GM21447 (cell line): Measurements from ENCODE around the gene NUDCD3.

Source experiments
- ATAC-seq: cut with Tn5 transposase; IDR thresholded peaks from one replicate; pipeline ENCODE4 v1.9.1; 2021; ENCODE audit not compliant: unreplicated experiment

The NUDCD3 gene

DNA sequence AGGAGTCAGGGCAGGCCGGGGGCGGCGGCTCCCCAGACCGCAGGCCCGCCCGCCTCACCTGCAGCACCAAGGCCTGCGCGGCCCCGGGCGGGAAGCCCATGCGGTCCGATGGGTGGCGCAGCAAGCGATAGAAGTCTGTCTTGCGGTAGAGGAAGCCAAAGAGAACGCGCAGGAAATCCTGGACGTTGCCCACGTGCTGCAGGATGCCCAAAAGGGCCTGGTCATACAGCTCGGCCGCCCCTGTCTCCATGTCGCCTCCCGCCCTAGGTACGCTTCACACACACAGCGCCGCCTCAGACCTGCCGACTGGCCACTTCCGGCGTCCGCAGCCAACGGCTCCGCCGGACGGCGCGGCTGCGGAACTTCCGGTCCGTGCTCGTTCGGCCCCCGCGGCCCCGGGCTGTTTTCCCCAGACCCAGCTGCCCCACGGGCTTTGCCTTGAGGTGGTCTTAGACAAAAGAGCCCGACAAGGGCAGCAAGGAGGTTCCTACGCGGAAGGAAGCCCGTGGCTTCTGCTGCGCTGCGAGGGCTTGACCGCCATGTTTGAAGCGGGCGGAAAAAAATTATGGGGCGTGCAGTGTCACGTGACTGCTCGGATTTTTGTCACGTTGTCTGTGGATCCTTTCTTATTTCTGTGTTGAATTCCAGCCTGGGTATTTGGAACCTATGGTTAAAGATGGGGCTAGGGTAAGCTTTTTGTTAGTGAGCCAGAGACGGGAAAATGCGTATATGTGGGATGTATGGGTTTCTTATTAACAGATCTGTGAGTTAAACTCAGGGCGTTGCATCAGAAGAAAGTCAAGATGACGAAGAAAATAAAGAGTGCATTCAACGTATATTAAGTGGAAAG is at the start of gene NUDCD3:
TSS of gene NUDCD3 (minus strand) at position 308 of the 850 bp plus-strand sequence. CDS start at position 250, 58 bp downstream.
- peak; percentile 94 for ATAC-seq

DNA sequence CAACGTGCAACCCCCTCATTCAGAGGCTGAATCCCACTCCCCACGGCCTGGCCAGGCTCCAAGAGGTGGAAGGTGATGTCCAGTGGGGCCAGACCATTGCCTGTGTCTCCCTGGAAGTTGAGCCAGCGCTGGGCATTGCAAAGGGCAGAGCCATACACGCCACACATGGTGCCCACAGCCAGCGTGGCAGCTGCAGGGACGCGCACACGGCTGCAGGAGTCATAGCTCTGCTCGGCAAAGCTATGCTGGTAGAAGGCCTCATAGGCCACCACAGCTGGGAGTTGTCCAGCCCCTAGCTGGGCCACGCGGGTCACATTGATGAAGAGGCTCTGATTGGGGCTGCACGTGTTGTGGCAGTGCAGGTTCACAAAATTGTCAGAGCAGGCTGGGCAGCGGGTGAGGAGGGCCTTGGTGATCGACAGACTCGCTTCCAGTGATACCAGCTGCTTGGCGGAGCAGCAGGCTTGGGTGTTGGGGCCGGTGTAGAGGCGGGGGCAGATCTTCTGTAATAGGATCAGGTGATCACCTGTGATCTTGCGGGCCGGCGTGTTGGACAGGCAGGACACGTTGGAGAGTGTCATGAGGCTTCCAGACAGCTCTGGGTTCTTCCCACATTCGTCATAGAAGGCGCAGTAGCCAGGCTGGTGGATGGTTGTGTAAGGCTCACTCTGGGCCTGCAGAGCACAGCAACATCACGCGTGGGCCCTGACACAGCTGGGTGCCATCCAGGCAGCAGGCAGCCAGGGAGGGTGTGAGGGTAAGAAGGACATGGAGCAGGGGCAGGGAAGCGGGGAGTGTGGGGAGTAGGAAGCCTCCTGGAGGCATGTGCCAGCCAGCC is 49.4 kb upstream of the NUDCD3 start:
- no peak for ATAC-seq

DNA sequence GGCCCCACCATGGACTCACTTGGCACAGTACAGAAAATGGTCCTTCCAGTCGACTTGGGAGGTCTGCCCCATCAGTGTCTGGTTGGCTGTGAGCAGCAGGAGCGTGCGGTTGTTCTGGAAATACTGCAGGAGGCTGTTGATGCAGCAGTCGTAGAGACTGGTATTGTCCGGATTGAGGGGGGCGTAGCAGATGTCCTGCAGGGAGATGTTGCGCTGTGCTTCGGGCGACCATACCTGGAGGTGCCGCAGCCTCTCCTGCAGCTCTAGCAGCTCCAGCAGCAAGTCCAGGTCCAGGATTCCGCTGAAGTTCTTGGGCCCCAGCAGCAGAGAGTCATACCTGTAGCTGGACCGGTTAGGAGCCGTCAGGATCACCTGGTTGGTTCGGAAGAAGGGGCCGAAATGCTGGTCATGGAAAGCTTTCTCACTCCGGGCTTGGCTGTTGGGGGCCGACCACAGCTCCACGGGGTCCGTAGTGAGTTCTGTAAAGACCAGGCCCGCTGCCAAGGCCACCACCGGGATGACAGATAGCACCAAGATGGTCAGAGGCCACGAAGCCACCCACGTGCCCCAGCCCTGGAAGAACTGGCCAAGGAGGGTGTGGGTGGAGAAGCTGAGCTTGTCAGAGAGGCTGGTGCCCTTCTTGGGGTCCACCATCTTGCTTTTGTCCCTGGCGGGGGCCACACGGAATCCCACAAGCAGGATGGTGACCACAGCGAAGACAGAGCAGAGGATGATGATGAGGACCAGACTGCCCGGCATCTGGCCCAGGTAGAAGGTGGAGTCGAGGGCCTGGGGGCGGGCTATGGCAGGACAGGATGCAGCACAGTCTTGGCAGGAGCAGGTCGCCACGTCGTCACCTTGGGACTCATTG is 48.6 kb upstream of the NUDCD3 start:
- ATAC-seq = no peak

DNA sequence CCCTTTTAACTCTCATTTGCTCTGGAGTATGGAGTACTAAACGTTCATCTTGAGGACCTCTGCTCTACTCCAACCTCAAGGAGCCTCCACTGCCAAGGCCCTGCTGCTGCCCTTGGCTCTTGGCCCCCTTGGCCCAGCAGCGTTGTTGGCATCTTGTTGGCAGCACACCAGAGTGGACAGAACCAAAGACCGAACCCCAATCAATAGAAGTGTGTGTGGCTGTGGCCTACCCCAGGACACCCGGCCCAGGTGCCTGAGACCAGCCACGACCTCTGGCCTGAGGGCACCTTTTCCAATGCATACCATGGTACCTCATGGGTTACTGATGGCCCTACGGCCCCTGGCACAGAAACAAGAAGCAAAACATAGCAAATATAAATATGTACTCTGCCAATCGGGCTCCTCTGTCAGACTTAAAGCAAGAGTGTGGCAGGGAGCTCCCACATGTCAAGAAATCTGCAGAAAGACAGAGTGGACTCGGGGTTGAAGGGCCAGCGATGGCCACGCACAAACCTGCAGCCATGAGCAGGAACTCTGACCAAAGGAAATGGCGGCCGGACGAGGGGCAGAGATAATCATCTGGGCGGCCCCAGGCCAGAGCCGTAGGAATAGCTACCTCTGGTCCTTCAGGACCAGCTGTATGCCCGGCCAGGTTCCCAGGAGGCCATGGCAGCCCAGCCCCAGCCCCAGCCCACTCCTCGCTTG is 47.8 kb upstream of the NUDCD3 start:
- ATAC-seq = no peak

DNA sequence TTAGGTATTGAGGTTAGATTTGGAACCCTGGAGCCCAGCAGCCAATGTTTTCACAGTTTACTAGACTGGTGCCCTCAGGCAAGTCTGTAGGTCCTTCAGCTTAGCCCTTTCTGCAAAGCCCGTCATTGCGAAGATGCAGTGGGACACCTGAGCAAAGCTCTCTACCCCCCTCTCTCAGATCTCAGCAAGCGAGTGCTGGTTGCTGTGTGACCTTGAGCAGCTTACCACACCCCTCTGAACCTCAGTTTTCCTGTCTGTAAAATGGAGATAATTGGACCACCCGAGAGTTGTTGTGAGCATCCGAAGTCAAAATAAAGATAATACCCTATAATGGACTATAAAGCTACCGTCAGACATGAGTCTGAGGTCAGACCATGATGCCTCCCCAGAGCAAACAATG is 47.0 kb upstream of the NUDCD3 start:
- ATAC-seq = no peak

DNA sequence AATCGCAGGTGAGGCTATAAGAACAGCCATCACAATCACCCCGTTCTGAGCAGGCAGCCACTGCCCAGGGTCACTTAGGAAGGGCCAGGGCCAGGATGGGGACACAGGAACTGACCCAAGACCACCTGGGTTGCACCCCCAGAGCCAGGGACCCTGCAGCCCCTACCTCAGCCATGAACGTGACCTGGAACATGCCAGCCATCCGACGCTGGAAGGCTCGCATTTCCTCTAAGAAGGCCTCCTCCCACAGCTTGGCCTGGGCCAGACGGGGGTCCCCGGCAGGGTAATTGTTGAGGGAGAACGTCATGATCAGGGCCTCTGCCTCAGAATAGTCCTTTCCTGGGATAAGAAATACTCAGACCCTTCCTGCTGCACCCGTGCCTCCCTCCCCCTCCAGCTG is 45.6 kb upstream of the NUDCD3 start:
- no peak for ATAC-seq

DNA sequence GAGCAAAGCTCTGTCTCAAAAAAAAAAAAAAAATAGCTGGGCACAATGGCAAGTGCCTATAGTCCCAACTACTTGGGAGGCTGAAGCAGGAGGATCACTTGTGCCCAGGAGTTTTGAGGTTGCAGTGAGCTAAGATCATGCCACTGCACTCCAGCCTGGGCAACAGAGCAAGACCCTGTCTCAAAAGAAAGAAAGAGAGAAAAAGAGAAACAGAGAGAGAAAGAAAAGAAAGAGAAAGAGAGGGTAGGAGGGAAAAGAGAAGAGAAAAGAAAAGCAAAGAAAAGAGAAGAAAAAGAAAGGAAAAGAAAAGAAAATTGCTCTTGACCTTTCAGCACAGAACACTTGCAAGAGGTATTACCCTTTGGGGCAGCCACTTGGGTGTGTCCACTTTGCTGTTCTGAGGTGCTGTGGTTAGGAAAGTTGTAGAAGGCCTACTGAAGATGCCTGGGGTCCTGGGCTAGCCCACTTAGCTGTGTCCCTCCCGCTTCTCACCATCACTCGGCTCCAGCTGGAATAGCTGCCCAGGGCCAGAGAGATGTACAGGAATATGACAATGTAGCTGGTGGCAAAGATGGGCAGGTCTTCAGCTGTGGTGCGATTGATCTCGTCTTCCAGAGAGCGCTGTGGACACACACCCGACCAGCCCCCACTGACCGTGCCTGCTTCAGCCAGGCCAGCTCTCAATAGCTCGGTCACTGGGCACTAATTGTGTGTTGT is 45.0 kb upstream of the NUDCD3 start:
- no peak for ATAC-seq

DNA sequence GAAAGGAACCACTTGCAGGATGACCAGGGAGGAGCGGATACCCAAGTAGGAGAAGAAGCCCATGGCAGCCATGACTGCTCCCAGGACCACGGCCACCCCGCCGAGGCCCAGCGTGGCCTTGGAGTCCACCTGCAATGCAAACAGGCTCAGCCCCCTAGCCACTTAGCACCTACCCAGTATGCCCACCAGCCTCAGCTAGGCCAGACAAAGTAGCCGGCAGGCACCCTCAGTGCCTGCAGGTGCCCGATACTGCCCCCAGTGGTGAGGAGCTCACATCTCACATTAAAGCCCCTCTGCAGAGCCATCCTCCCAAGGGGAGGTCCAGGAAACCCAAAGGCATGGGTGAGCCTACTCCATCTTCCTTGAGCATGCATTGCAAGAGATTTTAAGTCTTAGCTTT is 44.0 kb upstream of the NUDCD3 start:
- ATAC-seq = no peak

DNA sequence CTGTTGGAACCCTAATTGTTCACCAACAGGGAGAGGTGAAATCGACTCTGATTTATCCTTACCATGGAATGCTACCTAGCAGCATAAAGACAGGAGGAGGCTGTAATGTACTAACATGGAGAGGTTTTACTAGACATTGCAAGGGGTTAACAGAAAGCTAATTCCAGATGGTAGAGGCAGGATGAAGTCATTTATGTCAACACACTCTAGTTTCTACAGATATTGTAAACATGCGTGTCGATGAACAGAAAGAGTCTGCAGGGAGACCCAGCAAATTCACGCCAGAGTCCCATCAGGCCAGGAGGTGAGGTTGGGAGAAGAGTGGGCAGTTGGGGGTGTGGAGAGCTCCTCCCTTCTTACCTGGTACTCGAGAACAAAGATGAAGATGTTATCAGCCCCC is 43.6 kb upstream of the NUDCD3 start:
- ATAC-seq = no peak

DNA sequence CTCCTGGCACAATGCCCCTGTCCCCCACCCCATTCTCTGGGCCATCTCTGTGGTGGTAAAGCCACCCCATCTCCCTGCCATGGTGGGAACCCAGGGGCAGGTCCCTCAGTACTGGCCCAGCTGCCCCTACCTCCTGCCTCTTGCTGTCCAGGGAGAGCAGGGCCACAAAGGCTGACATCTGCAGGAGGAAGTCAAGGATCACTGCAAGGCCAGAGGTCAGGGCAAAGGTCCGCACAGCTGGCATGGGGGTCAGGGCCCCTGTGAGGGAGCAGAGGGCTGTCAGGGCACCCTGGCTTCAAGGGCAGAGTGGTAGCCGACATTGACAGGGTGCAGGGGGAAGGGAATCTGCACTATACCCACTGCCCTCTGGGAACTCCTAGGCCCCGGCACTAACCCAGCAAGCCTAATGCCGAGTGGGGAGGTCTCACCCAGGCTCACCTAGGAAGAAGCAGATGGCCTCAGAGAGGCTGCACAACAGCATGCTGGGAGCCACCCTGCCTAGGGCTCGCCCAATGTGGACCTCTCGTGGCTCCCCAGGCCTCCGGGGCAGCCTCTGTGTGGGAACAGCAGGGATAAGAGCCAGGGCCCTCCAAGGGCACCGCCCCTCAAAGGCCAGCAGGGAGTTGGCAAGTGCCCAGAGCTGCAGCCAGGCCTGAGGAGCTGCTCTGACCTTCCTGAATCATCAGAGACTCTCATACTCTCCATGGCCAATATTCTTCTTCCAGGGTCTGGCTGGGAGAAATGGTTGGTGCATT is 43.0 kb upstream of the NUDCD3 start:
- no peak for ATAC-seq

DNA sequence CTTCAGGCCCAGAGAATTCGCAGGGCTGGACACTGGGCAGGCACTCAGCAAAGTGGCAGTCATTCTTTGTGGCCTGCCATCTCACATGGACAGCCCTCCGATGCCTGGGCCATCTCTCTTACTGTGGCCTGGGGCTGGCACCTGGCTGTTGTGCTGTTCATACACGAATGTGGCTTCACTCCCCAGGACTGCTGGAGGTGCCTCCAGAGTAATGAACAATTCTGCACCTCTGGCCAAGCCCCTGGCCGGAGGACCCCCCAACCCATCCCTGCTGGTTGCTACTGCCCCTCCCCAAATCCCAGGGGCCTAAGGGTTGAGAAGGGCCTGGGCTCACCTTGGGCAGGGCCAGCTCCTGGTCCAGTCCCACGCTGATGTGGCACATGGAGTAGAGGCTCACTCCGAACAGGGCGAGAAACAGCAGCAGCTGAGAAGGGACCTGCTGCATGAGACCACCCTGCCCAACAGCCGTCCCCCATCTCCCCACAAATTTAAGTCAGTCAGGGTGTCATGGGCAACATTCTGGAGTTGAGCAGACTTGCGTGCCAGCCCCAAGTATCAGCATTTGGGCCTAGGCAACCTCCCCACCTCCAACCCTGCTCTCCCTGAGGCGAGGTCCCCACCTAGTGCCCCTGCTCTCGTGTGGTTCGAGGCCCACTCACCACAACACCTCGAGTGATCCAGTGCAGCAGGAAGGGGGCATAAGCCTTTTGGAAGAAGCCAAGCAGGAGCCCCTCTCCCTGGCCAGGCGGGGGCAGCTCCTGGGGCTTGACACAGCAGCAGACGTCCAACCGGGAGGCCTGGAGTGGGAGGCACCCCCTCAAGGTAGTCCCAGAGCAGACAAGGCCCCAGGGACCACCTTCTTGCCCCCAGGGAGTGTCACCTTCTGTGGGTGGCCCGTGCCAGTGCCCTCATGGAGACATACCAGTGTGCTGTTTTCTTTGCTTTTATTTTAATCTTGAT is 41.2 kb upstream of the NUDCD3 start:
- ATAC-seq = no peak

DNA sequence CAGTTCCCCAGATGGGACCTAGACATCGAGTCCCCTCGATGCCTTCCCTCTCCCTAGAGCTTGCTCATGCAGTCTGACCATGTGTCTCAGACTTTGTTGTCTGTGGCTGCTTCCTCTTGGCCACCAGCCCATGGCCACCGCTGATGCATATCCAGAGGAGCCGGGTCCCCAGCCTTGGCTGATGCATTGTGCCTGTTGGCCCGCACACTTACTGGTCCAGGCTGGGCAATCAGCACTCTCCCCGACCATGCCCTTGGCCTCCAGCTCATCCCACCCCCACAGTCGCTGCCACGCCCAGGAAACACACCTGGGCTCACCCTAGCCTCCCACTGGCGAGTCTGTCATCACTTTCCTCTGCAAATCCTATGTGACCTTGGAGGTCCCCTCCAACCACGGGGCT is 40.5 kb upstream of the NUDCD3 start:
- no peak for ATAC-seq

DNA sequence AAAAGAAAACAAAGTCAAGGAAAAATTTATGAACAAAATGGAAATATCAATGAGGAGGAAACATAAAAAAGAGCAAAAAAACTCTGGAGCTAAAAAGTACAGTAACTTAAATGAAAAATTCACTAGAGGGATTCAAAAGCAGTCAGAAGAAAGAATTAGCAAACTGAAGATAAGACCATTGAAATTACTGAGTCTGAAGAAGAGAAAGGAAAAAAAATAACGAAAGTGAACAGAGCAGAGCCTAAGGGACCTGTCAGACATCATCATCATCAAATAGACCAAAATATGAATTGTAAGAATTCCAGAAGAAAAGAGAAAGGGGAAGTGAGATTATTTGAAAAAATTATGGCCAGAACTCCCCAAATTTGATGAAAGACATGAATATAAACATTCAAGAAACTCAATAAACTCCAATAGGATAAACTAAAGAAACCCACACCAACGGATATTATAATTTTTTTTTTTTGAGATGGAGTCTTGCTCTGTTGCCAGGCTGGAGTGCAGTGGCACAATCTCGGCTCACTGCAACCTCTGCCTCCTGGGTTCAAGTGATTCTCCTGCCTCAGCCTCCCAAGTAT is 34.4 kb upstream of the NUDCD3 start:
- no peak for ATAC-seq

DNA sequence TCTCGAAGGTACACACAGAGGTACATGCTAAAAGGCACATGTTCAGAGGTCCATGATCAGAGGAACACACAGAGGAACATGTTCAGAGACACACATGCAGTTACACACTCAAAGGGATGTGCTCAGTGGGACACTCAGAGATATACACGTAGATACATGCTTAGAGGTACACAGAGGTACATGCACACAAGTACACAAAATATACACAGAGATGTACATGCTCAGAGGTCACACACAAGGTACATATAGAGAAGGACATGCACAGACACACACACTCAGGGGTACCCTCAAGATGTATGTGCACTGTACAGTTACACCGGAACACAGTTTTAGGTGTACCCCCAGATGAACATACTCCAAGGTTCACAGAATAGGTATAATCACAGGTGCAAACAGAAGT is 31.9 kb upstream of the NUDCD3 start:
- ATAC-seq = no peak

DNA sequence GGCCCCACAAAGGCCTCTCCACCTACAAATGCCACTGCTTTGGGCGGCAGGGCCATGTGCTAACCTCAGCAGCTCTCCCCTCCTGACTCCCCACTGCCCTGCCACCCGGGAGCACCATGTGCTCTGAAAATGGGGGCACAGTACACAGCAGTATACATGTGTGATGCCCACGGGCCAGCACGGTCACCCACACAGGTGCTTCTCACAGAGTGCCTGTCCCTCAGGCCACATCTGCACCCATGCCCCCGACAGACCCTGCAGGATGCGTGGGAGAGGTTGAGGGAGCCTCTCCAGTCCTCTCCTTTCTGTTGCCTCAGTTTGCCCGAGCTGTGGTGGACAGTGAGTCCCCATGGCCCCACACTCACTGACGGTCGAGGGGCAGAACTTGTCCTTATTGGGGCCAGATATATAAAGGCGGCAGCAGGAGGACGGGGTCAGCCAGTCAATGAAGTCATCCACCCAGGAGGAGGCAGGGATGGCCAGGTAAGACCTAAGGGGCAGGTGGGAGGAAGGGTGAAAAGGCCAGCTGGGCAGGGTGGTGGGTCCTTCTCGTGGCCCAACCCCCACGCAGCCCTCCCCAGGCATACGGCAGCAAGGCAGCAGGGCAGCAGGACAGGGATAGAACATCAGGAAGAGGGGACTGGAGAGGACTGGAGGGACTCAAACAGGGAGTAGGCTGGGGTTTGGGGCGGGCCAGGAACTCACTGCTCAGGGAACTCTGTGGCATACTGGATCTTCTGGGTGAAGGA is 31.1 kb upstream of the NUDCD3 start:
- ATAC-seq = no peak

DNA sequence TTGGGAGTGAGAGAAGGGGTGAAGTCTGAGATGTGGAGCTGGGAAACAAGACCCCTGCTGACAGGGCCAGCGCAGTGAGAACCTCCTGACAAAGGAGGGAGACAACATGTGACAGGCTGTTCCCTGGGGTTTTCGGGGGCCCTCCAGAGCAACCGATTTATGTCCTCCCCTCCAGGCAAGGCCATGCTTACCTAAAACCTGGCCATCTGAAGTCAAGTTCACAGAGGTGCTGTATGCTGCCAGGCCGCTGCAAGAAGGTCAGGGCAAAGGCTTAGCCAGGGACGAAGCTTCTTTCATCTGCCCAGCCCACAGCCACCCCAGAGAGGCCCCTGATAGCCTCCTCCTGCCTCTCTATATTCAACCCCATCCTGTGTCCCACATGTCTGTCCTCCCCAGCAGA is 30.1 kb upstream of the NUDCD3 start:
- ATAC-seq = no peak

DNA sequence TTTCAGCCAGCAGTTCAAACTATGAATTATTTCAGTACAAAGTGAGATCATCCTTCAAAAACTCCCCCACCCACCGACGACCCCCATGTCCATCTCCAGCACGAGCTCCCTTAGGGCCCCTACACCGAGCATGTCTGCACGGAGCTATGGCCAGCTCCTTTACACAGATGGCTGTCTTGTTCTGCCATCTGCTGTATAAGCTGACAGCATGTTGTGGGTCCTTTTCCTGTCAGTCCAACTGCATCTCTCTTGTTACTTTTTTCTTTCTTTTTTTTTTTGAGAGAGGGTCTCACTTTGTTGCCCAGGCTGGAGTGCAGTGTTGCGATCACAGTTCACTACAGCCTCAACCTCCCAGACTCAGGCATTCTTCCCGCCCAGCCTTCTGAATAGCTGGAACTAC is 29.1 kb upstream of the NUDCD3 start:
- no peak for ATAC-seq
